GM18519 (cell line): ENCODE data around the gene AFG1L.
"Not testable (repeated sequence)": the region's sequence is repeated elsewhere in the genome, so short reads cannot be mapped to it uniquely, and the experiment has no call there.

Source experiments
- ATAC-seq: cut with Tn5 transposase; IDR thresholded peaks from one replicate; pipeline ENCODE4 v1.9.1; 2021; ENCODE audit warnings: mild to moderate bottlenecking, moderate library complexity; ENCODE audit not compliant: unreplicated experiment, low FRiP score

The AFG1L gene

DNA sequence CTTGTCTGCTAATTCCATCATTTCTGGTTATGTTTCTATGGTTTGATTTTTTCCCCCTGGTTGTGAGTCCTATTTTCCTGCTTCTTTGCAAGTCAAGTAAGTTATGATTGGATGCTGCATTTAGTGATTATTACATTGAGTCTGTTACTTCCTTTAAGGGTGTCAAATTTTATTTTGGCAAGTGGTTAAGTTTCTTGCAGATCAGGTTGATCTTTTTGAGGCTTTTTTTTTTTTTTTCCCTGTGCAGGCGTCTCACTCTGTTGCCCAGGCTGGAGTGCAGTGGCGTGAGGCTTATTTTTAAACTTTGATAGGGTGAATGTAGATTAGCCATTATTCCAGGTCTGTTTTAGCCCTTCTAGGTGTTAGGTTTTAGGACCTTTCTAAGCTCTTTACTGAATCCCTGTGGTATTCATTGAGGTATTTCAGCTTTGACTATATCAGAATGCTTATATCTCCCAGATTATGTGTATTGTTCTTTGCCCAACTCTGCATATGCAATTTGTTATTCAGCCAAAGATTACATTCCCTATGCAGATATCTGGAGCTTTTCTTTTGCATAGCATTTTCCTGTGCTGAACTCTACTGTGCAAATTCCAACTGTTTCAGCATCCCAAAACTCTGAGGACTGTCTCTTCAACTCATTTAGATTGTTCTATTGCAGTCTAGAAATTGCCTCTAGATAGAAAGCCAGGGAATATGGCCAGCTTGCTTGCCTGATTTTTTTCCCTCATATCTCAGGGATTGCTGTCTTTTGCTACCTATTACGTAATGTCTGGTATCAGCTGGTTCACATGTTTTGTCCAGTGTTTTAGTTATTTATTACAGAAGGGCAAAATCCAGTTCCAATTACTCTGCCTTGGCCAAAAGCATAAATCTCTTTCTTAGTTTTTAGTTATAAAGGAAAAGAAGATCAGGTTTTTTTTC, 113.3 kb downstream of the AFG1L start:
- no peak for ATAC-seq

DNA sequence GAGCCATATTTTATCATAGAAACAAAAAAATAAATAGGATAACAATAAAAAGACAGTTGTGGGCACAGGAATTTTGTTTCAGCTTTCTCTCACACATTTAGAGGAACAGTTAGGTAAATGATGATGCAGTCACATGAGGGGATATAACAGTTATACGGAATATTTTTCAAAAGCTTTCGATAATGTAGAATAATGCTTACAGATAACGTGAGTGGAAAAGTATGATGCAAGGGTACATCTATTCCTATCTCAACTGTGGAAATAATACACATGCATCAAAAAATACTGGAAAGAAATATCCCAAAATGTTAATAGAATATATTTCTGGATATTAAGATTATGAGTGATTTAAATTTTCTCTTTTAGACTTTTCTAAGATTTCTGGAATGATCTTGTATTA, 114.0 kb downstream of the AFG1L start:
- no peak for ATAC-seq

DNA sequence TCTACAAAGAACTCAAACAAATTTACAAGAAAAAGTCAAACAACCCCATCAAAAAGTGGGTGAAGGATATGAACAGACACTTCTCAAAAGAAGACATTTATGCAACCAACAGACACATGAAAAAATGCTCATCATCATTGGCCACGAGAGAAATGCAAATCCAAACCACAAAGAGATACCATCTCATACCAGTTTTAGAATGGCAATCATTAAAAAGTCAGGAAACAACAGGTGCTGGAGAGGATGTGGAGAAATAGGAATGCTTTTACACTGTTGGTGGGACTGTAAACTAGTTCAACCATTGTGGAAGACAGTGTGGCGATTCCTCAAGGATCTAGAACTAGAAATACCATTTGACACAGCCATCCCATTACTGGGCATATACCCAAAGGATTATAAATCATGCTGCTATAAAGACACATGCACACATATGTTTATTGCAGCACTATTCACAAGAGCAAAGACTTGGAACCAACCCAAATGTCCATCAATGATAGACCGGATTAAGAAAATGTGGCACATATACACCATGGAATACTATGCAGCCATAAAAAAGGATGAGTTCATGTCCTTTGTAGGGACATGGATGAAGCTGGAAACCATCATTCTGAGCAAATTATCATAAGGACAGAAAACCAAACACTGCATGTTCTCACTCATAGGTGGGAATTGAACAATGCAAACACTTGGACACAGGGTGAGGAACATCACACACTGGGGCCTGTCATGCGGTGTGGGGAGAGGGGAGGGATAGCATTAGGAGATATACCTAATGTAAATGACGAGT, 121.4 kb downstream of the AFG1L start:
- not testable (repeated sequence) for ATAC-seq

DNA sequence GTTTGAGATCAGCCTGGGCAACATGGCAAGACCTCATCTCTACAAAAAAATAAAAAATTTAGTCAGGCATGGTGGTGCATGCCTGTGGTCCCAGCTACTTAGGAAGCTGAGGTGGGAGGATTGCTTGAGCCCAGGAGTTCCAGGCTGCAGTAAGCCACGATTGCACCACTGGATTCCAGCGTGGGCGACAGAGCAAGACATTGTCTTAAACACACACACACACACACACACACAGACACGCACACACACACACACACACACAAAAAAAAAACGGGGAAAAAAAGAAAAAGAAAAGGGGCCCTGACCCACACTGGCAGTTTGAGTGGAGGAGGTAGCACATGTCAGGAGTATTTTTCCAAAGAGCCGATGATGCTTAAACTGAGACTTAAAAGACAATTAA, 122.2 kb downstream of the AFG1L start:
- no peak for ATAC-seq

DNA sequence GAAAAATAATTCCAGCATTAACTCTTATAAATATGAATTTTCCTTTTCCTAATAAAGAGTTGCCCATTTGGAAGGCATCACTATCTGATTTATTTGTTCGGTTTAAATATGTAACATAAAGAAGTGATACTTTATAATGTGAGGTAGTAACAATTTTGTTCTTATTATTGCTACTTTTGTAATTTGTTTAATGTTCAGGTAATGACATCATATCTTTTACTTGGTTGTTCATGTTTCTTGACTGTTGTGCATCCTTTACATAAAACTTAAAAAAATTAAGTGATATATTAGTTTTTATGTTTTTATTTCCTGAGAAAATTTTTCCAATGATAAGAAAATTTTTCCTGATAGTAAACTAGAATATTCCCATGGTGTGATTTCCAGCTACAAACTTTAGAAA, 124.6 kb downstream of the AFG1L start:
- no peak for ATAC-seq

DNA sequence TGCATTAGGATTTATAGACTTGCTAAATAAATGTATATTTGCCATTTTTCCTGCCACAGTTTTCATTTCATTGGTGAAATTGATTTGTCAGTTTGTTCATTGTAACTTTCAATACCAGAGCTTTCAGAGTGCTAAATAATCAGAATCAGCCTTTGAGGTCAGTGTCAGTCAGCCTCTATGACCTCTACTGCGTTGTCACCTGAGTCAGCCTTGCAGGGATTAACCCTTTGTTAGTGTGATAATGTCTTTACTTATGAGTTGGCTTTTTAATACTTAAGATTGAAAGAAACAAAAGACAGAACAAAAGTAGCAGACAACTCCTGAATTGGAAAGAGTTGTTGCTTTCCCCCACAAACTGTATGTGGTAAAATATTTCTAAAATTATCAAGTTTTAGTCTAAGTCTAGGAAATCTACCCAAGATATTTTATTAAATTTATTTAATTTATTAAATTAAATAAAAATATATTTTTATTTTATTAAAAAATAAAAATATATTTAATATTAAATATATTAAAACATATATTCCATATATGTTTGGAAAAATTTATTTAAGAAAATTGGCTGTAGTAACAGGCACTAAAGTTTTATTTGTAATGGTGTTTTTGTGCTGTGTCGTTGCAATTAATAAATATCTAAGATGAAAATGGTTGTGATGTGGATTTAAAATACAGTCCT, 125.2 kb downstream of the AFG1L start:
- ATAC-seq: no peak

DNA sequence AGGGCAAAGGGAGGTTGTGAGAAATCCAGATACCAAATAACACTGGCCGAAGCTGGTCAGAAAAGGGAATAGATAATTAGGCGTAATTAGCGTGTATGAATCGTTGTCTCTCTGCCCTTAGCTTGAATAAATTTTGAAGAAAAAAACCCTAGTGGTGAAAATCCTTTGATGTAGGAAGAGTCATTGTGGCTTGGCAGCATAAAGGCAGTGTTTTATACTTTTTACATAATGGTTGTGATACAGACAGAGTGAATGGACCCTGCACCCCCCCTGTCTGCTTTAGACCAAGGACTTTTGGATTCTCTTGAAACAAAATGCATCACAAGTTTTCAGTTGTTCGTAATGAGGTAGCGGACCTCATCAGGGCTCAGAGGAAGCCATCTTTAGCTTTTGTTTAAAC, 126.5 kb downstream of the AFG1L start:
- no peak for ATAC-seq

DNA sequence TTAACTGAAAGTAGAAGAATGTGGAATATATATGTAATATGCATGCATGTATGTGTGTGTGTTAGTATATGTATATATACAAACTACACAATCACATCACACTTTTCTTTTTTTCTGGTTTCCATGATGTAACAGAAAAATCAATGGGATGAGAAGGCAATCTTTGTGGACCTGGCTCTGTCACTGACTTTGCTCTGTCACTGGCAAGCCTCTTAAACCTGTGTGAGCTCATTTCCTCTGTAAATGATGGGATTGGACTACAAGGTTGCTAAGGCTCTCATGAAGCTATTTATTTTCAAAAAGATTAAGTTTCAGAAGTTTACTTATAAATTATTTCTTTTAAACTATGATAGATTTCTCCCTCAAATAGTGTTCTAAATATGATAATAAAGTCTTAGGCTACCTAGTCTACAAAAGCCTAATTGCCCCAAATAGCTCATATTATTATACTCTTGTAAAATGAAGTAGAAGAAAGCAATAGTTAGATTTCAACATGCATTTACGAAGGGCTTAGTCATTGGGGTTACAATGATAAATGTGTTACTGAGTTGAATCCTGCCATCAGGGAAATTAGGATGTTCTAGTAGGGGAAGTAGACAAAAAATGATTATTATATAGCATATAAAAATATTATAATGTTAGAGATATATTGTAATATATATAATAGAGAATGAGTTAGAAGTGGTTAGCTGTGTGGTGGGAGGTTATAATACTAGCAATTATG, 129.3 kb downstream of the AFG1L start:
- no peak for ATAC-seq

DNA sequence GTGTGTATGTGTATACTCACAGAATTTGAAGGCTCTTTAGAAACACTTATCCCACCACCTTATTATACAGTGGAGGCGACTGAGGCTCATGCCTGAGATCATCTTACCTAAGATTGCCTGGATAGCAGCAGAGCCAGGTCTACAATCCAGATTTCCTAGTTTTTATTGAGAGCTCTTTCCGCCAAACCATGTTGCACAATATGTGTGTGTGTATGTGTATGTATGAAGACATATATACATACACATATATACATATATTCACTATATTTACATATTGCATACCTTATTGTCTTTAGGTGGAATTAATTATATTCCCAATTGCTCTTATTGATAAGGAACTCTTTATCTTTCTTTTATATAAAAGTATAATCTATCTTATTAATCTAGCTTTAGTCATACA, 130.6 kb downstream of the AFG1L start:
- ATAC-seq: no peak

DNA sequence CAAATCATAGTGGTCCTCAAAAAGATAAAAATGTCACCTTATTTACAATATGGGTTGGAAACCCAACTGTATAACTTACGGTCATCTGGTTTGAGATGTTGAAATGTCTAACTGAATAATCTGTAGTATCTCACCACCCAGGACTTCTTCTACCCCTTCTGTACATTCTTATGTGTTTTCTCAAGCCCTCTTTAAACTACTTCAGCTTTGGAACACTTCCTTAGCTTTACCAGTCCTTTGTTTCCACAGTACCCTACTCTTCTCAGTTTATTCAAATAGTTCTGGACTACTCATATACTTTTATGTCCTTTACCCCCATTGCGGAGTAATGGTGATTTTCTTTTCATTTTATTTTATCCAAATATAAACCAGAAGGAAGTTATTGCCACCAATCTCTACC, 137.3 kb downstream of the AFG1L start:
- no peak for ATAC-seq

DNA sequence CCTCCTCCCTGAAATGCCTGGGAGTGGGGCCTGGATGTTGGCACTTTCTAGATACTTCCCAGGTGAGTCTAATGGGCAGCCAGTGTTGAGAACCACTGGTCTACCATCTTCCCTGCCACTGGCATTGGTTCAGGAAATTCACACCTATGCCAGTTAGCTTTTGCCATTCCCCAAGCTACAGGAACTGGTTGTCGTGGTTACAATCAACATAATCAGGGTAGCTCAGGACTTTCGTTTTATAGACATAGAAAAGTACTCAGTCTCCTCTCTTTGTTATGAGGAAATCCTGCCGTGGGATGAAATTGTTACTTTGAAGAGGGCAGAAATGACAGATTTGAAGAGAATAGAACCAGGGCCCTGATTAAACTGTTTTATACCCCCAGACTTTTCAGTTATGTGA, 137.9 kb downstream of the AFG1L start:
- no peak for ATAC-seq

DNA sequence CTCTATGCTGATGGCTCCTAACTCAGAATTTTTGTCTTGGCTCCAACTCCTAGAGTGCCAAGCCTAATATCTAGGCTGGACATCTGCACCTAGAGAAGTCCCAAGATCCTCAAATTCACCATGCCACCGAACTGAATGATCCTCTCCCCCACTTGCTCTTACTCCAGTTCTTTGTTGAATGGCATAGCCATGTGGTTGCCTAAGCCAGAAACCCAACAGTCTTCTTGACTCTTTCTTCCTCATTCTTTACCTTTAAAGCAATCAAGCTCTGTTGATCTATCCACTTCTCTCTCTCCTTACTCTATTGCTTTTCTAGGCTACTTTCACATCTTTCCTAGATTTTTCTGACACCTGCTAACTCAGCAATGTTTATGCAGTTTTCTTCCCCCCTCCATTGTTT, 139.4 kb downstream of the AFG1L start:
- no peak for ATAC-seq

DNA sequence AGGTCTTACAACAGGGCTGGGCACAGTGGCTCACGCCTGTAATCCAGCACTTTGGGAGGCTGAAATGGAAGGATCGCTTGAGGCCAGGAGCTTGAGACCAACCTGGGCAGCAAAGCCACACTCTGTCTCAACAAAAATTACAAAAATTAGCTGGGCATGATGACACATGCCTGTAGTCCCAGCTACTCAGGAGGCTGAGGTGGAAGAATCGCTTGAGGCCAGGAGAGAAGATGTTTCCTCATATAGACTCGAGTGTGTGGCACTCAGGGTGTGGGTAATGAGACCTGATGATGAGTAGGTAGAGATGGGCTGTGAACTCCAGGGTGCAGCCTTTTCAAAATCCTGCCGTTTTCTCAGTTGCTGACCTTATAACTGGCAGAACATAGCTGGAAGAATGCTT, 140.5 kb downstream of the AFG1L start:
- no peak for ATAC-seq

DNA sequence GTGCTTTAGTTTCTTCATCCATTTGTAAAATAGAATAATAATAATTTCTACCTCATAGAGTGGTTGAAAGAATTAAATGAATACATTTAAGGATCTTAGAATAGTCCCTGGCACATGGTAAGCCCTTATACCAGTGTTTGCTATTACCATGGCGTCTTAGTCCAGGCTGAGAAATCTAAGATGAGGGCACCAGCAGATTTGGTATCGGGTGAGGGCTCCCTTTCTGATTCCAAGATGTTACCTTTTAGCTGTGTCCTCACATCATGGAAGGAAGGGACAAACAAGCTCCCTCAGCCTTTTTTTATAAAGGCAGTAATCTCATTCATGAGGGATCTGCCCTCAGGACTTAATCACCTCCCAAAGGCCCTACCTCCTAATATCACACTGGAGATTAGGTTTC, 141.9 kb downstream of the AFG1L start:
- ATAC-seq: no peak

DNA sequence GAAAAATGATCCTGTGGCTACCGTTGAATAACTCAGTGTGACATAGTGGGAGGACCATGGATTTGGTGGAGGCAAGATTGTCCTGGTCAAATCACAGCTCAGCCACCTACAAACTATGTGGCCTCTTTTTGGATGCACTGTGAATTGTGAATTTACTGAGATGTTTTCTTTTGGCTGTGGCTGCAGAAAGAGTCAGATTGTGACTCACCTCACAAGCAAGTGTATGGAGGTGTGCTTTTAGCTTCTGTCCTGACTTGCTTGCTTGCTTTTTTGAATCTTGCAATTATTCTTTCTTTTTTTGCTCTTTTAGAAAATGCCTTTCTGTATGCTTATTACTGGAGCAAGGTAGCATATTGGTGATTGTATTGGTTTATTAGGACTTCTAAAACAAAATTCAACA, 143.0 kb downstream of the AFG1L start:
- ATAC-seq: no peak

DNA sequence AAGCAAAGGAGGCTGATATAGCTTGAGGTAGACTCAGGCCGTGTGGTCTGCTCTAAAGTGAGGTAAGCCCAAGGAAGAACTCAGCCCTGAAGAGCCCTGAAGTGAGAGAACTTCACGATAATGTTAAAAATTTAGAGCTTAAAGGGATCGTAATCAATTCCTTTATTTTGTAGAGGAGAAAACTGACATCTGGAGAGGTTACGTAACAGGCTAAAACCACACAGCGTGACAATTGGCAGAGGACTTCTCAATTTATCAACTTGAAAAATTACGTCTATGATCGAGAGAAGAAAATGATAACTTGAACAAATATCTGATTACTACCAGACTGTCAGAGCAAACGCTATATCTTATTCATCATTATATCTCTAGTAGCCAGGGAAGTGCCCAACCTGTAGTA, 144.1 kb downstream of the AFG1L start:
- no peak for ATAC-seq

DNA sequence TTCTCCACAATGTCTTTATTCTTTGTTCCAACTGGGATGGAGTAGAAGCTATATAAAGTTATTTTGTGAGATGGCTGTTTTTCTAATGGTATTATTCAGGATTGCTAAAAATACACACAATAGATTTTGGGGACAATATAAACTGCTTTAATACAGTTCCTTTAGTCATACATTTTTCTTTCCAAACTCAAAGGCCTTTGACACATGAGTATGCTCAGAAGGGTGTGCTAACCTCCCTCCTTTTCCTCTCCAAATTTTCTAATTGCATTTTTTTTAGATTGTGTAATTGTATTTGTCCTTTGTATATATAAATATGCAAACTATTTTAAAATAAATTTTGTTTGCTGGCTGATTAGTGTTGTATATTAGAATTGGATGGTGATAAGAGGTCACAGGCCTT, 146.3 kb downstream of the AFG1L start:
- no peak for ATAC-seq

DNA sequence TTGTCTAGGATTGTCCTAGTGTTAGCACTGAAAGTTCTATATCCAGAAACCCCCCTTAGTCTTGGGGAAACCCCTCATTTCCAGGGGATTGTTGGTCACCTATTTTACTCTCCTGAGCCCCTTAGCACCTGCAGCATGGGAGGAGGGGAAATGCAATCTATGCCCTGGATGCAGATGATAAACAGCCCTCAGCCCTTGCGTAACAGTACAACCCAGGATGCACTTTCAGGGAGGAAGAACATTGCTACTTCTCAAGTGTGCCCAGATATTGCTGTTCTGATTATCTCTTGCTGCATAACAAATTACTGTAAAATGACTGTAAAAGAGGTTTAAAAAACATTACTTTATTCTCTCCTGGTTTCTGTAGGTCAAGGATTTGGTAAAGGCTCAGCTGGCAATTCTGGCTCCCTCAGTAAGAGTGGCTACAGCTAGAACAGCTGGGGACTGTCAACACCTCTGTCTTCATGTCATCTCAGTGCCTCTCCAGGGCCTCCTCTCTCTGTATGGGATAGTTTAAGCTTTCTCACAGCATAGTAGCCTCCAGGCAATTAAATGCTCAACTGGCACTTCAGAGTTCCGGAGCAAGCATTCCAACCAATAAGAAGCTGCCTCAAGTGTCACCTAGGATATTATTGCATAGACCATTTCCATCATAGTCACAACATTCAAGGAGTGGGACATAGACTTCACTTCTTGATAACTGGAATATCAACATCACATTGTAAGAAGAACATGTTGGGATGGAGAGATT, 148.1 kb downstream of the AFG1L start:
- ATAC-seq: no peak

DNA sequence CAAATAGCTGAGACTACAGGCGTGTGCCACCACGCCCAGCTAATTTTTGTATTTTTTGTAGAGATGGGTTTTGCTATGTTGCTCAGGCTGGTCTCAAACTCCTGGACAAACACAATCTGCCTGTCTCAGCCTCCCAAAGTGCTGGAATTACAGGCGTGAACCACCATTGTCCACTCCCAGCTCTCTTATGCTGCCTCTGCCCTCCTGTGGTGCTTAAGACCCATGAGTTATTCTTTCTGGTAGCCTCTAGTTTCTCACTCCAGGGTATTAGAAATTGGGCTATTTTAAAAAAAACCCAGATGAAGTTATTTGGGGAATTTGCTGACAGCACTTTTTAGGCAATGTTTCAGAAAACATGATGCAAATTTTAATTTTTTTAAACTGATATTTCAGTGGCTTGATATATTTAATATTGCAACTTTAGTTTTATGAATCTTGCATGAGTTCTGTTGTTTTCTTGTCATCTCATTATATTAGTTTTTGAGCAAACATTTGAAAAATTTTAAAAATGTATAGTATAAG, 151.8 kb downstream of the AFG1L start:
- no peak for ATAC-seq

DNA sequence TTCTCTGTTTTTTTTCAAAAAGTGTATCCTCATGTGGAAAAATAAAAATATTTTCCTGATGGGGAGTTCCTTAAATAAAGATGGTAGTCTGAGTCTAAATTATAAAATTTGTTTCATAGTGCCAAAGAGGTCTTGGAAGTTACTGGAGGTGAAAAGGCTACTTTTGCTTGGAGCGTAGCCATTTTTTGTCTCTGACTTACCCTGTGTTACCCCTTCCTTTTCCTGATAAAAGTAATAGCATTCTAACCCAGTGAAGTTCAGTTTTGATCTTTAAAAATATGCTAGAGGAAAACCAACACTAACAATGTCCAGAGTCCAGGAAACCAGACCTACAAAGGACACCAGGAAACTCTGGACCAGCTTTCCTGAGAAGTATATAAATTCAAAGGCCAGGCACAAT, 153.6 kb downstream of the AFG1L start:
- no peak for ATAC-seq
